HG03108 (cell line): Measurements from ENCODE around the gene ZBP1.

ENCODE experiments used
- ATAC-seq: cut with Tn5 transposase; IDR thresholded peaks from one replicate; pipeline ENCODE4 v1.9.1; 2021; ENCODE audit warnings: moderate library complexity; ENCODE audit not compliant: unreplicated experiment

ZBP1 gene

GRCh38 chr20:57561356-57562279, 58.6 kb downstream of the ZBP1 start:
- no peak for ATAC-seq

- no peak for ATAC-seq
Measured at GRCh38 chr20:57560554-57561355, 59.5 kb downstream of the ZBP1 start, which contains the start of gene PCK1. PCK1 (plus strand) TSS chr20:57561110; CDS start chr20:57561412, 302 bp downstream.

GRCh38 chr20:57559658-57560553, 60.3 kb downstream of the ZBP1 start:
- no peak for ATAC-seq

- no peak for ATAC-seq
Measured at GRCh38 chr20:57559289-57559634, 61.0 kb downstream of the ZBP1 start.

GRCh38 chr20:57558614-57559288, 61.5 kb downstream of the ZBP1 start:
- ATAC-seq: no peak

GRCh38 chr20:57557926-57558613, 62.2 kb downstream of the ZBP1 start:
- no peak for ATAC-seq

GRCh38 chr20:57556980-57557274, 63.3 kb downstream of the ZBP1 start:
- ATAC-seq: no peak

- no peak for ATAC-seq
Measured at GRCh38 chr20:57555457-57556184, 64.6 kb downstream of the ZBP1 start.
